ENCODE measurements around the gene SERPINB1.

GRCh38 chr6:2852514-2852855 lies 10.8 kb upstream of the SERPINB1 start:
- TF ChIP-seq TAF1 (IDR thresholded peaks at IDR 0.05; ENCODE audit: borderline replicate concordance, low read depth, low read length) (no peak), POLR2A (IDR thresholded peaks at IDR 0.05; ENCODE audit: low read depth, low read length) (no peak; the same call in 1 of the 2 replicates)
